HepG2 (cell line): Measurements from ENCODE around the gene ZFAND3. TPM values are rescaled to one million over a fixed set of nuclear protein-coding genes. Genes with fewer than 3 reads are reported as not detected.

Source experiments
- BHLHE40 ChIP-seq: IDR thresholded peaks from 2 replicates; pipeline ENCODE4 v1.6.1; 2011; ENCODE audit warnings: low read length, improper control_type of control experiment
- FOXC1 ChIP-seq: sonication (generic); formaldehyde crosslinking; IDR thresholded peaks from 2 replicates; pipeline ENCODE4 v1.8.0; 2022; ENCODE audit warnings: mild to moderate bottlenecking, missing genetic modification reagents, borderline replicate concordance
- GABPA ChIP-seq, 2 experiments: IDR thresholded peaks; 2 replicates each; pipeline ENCODE4 v1.6.1; 2011 to 2016; ENCODE audit warnings: low read depth in 2 of 2, low read length in 1 of 2, missing biosample characterization in 1 of 2, missing genetic modification characterization in 1 of 2
- HDAC2 ChIP-seq: sonication (generic); formaldehyde crosslinking; IDR thresholded peaks from 2 replicates; pipeline ENCODE4 v1.4.0; 2020; ENCODE audit warnings: missing genetic modification reagents
- HNRNPUL1 ChIP-seq: fragments of 200-400 bp; formaldehyde crosslinking; IDR thresholded peaks from 2 replicates; pipeline ENCODE4 v1.6.1; 2017; ENCODE audit warnings: low read depth, mild to moderate bottlenecking, low read length, moderate library complexity
- HOXA9 ChIP-seq: sonication (generic); formaldehyde crosslinking; IDR thresholded peaks from 2 replicates; pipeline ENCODE4 v1.8.1; 2022; ENCODE audit warnings: missing genetic modification reagents, mild to moderate bottlenecking, moderate library complexity, borderline replicate concordance
- NFE2 ChIP-seq: sonication (generic); formaldehyde crosslinking; IDR thresholded peaks from 2 replicates; pipeline ENCODE4 v1.4.0; 2020; ENCODE audit warnings: missing genetic modification reagents
- NPAS2 ChIP-seq: sonication (generic); formaldehyde crosslinking; IDR thresholded peaks from 2 replicates; pipeline ENCODE4 v1.8.0; 2022; ENCODE audit warnings: mild to moderate bottlenecking, missing genetic modification reagents, borderline replicate concordance
- PCBP1 ChIP-seq: fragments of 200-400 bp; formaldehyde crosslinking; IDR thresholded peaks from 2 replicates; pipeline ENCODE4 v1.6.1; 2017; ENCODE audit warnings: mild to moderate bottlenecking, low read depth, low read length, borderline replicate concordance
- TARDBP ChIP-seq: sonication (generic); formaldehyde crosslinking; IDR thresholded peaks from 2 replicates; pipeline ENCODE4 v1.8.0; 2022; ENCODE audit warnings: mild to moderate bottlenecking, missing genetic modification reagents
- ZKSCAN5 ChIP-seq: sonication (generic); formaldehyde crosslinking; IDR thresholded peaks from 2 replicates; pipeline ENCODE4 v1.5.1; 2020; ENCODE audit warnings: mild to moderate bottlenecking, missing genetic modification reagents
- ZNF124 ChIP-seq: sonication (generic); formaldehyde crosslinking; IDR thresholded peaks from 2 replicates; pipeline ENCODE4 v1.4.0; 2020; ENCODE audit warnings: missing genetic modification reagents
- ZNF556 ChIP-seq: sonication (generic); formaldehyde crosslinking; IDR thresholded peaks from 2 replicates; pipeline ENCODE4 v1.4.0; 2020; ENCODE audit warnings: mild to moderate bottlenecking, missing genetic modification reagents, borderline replicate concordance
- ZNF607 ChIP-seq: sonication (generic); formaldehyde crosslinking; IDR thresholded peaks from 2 replicates; pipeline ENCODE4 v1.5.1; 2020; ENCODE audit warnings: missing genetic modification reagents, mild to moderate bottlenecking, borderline replicate concordance
- ZNF709 ChIP-seq: sonication (generic); formaldehyde crosslinking; IDR thresholded peaks from 2 replicates; pipeline ENCODE4 v1.5.0; 2020; ENCODE audit warnings: mild to moderate bottlenecking, missing genetic modification reagents
- ZNF841 ChIP-seq: sonication (generic); formaldehyde crosslinking; IDR thresholded peaks from 2 replicates; pipeline ENCODE4 v1.8.1; 2023; ENCODE audit warnings: missing genetic modification reagents, borderline replicate concordance
- polyA plus RNA-seq, 8 experiments: library from polyadenylated mRNA; depleted of rRNA in 3 of 8; stranded (reverse) in 7 of 8; unstranded in 1 of 8; fragments of >200 nt; fragmentation: Illumina TruSeq in 4 of 8; extraction: Trizol in 4 of 8; gene quantifications; 2 replicates each; pipeline versions ENCODE4 v1.2.1 to v1.2.3, GENCODE V29; 2011 to 2016; ENCODE audit warnings: low read depth in 4 of 8, missing spikeins in 1 of 8, mixed read lengths in 1 of 8; ENCODE audit not compliant: insufficient read depth in 1 of 8
- total RNA-seq, 5 experiments: library from RNA; depleted of rRNA; stranded (reverse); fragments of >200 nt; fragmentation: Illumina TruSeq; extraction: Trizol; gene quantifications; 2 replicates each; pipeline ENCODE4 v1.2.3, GENCODE V29; 2016; ENCODE audit warnings: low read depth in 1 of 5
- TF ChIP-seq, protein P1 (sequence below): sonication (generic); formaldehyde crosslinking; IDR thresholded peaks from 2 replicates; pipeline ENCODE4 v1.8.1; 2022; ENCODE audit warnings: mild to moderate bottlenecking, missing genetic modification reagents
- TF ChIP-seq, protein P2 (sequence below): sonication (generic); formaldehyde crosslinking; IDR thresholded peaks from 2 replicates; pipeline ENCODE4 v1.4.0; 2020; ENCODE audit warnings: mild to moderate bottlenecking, missing genetic modification reagents, borderline replicate concordance
- TF ChIP-seq, protein P3 (sequence below): sonication (generic); formaldehyde crosslinking; IDR thresholded peaks from 2 replicates; pipeline ENCODE4 v1.4.0; 2020; ENCODE audit warnings: missing genetic modification reagents, mild to moderate bottlenecking, borderline replicate concordance
- TF ChIP-seq, protein P4 (sequence below): sonication (generic); formaldehyde crosslinking; IDR thresholded peaks from 2 replicates; pipeline ENCODE4 v1.4.0; 2020; ENCODE audit warnings: missing genetic modification reagents
- TF ChIP-seq, protein P5 (sequence below): sonication (generic); formaldehyde crosslinking; IDR thresholded peaks from 2 replicates; pipeline ENCODE4 v1.5.0; 2020; ENCODE audit warnings: missing genetic modification reagents, mild to moderate bottlenecking, borderline replicate concordance

Gene ZFAND3
- total and polyA plus RNA-seq, 2 of the 13 experiments (the other 11 are each of a cell fraction or from before 2014, with no cell fraction given) = 16.4 to 17.1 TPM

DNA sequence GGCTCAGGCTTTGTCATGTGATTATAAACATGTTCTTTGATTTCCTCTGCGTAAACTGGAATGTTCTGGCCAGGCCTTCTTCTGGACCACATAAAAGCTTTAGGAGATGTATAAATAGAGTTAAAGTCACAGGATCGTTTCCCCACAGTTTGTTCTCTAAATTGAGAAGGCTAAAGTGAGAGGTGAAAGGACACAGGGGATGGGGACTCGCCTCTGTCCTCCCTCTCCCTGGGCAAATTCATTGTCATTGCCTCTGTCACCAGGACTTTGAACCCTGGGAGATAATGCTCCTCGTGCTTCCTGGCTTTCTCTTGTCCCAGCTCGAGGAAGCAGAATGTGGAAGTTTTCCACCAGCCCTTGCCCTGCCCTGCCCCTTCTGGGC is 20.3 kb upstream of the ZFAND3 start (continued):
- TF ChIP-seq FOXC1 (CRISPR knock-in tag) (peak; percentile 83; the same call in 1 of the 2 replicates), HOXA9 (CRISPR knock-in tag) (no peak), PCBP1 (no peak), ZNF607 (CRISPR knock-in tag) (no peak), HNRNPUL1 (no peak), NPAS2 (CRISPR knock-in tag) (no peak), BHLHE40 (peak; percentile 61), ZNF841 (CRISPR knock-in tag) (no peak), GABPA (IDR thresholded peaks at IDR 0.05; ENCODE audit: low read depth, low read length) (no peak), GABPA (CRISPR knock-in tag; IDR thresholded peaks at IDR 0.05; ENCODE audit: low read depth) (no peak; the same call in 1 of the 2 replicates), ZNF124 (CRISPR knock-in tag) (0 out of 2 replicates have a peak, but pooled peaks have one; percentile 57), ZNF709 (CRISPR knock-in tag) (0 out of 2 replicates have a peak, but pooled peaks have one; percentile 19), ZNF556 (CRISPR knock-in tag) (peak; percentile 79; the same call in 1 of the 2 replicates), TARDBP (CRISPR knock-in tag) (peak; percentile 66), ZKSCAN5 (no peak), NFE2 (CRISPR knock-in tag) (no peak), HDAC2 (peak; percentile 94)
- TF ChIP-seq, protein P1, sequence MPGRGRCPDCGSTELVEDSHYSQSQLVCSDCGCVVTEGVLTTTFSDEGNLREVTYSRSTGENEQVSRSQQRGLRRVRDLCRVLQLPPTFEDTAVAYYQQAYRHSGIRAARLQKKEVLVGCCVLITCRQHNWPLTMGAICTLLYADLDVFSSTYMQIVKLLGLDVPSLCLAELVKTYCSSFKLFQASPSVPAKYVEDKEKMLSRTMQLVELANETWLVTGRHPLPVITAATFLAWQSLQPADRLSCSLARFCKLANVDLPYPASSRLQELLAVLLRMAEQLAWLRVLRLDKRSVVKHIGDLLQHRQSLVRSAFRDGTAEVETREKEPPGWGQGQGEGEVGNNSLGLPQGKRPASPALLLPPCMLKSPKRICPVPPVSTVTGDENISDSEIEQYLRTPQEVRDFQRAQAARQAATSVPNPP (CRISPR knock-in tag) = 0 out of 2 replicates have a peak, but pooled peaks have one; percentile 40
- TF ChIP-seq, protein P2, sequence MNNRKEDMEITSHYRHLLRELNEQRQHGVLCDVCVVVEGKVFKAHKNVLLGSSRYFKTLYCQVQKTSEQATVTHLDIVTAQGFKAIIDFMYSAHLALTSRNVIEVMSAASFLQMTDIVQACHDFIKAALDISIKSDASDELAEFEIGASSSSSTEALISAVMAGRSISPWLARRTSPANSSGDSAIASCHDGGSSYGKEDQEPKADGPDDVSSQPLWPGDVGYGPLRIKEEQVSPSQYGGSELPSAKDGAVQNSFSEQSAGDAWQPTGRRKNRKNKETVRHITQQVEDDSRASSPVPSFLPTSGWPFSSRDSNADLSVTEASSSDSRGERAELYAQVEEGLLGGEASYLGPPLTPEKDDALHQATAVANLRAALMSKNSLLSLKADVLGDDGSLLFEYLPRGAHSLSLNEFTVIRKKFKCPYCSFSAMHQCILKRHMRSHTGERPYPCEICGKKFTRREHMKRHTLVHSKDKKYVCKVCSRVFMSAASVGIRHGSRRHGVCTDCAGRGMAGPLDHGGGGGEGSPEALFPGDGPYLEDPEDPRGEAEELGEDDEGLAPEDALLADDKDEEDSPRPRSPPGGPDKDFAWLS (CRISPR knock-in tag) = no peak
- TF ChIP-seq, protein P3, sequence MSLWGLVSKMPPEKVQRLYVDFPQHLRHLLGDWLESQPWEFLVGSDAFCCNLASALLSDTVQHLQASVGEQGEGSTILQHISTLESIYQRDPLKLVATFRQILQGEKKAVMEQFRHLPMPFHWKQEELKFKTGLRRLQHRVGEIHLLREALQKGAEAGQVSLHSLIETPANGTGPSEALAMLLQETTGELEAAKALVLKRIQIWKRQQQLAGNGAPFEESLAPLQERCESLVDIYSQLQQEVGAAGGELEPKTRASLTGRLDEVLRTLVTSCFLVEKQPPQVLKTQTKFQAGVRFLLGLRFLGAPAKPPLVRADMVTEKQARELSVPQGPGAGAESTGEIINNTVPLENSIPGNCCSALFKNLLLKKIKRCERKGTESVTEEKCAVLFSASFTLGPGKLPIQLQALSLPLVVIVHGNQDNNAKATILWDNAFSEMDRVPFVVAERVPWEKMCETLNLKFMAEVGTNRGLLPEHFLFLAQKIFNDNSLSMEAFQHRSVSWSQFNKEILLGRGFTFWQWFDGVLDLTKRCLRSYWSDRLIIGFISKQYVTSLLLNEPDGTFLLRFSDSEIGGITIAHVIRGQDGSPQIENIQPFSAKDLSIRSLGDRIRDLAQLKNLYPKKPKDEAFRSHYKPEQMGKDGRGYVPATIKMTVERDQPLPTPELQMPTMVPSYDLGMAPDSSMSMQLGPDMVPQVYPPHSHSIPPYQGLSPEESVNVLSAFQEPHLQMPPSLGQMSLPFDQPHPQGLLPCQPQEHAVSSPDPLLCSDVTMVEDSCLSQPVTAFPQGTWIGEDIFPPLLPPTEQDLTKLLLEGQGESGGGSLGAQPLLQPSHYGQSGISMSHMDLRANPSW (CRISPR knock-in tag) = no peak
- TF ChIP-seq, protein P4, sequence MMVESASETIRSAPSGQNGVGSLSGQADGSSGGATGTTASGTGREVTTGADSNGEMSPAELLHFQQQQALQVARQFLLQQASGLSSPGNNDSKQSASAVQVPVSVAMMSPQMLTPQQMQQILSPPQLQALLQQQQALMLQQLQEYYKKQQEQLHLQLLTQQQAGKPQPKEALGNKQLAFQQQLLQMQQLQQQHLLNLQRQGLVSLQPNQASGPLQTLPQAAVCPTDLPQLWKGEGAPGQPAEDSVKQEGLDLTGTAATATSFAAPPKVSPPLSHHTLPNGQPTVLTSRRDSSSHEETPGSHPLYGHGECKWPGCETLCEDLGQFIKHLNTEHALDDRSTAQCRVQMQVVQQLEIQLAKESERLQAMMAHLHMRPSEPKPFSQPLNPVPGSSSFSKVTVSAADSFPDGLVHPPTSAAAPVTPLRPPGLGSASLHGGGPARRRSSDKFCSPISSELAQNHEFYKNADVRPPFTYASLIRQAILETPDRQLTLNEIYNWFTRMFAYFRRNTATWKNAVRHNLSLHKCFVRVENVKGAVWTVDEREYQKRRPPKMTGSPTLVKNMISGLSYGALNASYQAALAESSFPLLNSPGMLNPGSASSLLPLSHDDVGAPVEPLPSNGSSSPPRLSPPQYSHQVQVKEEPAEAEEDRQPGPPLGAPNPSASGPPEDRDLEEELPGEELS = peak; percentile 66
- TF ChIP-seq, protein P5, sequence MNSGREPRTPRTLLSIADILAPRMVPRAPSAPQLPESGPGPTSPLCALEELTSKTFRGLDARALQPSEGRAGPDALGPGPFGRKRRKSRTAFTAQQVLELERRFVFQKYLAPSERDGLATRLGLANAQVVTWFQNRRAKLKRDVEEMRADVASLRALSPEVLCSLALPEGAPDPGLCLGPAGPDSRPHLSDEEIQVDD (CRISPR knock-in tag) = no peak
